ACC112 (cell line): ENCODE results near the gene TLR7.

Source experiments
- H2AFZ ChIP-seq: fragments of 200-600 bp; sonication (generic); one replicate; pipeline ENCODE4 v1.6.0; 2017; ENCODE audit warnings: antibody characterized with exemption, low read length; ENCODE audit not compliant: unreplicated experiment
- H3K27ac ChIP-seq: fragments of 200-600 bp; sonication (generic); 2 replicates; pipeline ENCODE4 v1.5.1; 2014; ENCODE audit warnings: low read depth, mild to moderate bottlenecking, antibody characterized with exemption, low read length, moderate library complexity
- H3K27me3 ChIP-seq: fragments of 200-600 bp; sonication (generic); 2 replicates; pipeline ENCODE4 v1.6.1; 2014; ENCODE audit warnings: mild to moderate bottlenecking, antibody characterized with exemption, low read length, moderate library complexity, mixed read lengths; ENCODE audit not compliant: insufficient read depth
- H3K36me3 ChIP-seq: fragments of 200-600 bp; sonication (generic); 2 replicates; pipeline ENCODE4 v1.6.1; 2016; ENCODE audit warnings: mild to moderate bottlenecking, antibody characterized with exemption, low read length, moderate library complexity, mixed read lengths; ENCODE audit not compliant: insufficient read depth
- H3K4me1 ChIP-seq: fragments of 200-600 bp; sonication (generic); one replicate; pipeline ENCODE4 v1.6.1; 2016; ENCODE audit warnings: low read length, mixed read lengths; ENCODE audit not compliant: insufficient read depth, unreplicated experiment, control insufficient read depth
- H3K4me3 ChIP-seq: fragments of 200-600 bp; sonication (generic); 2 replicates; pipeline ENCODE4 v1.5.1; 2014; ENCODE audit warnings: mild to moderate bottlenecking, low read depth, low read length
- H3K79me2 ChIP-seq: fragments of 200-600 bp; sonication (generic); one replicate; pipeline ENCODE4 v1.6.0; 2016; ENCODE audit warnings: low read length; ENCODE audit not compliant: control insufficient read depth, unreplicated experiment, insufficient read depth

The TLR7 gene

GRCh38 chrX:12866451-12867377 lies at the start of gene TLR7:
TLR7 (plus strand) TSS chrX:12867072; CDS start chrX:12867579, 507 bp downstream.
- Histone ChIP-seq H3K27me3 (0 out of 2 replicates have a peak, but pooled peaks cover 4% of the 10 kb centered on the region), H3K79me2 (no peaks in the 10 kb centered on the region), H3K4me3 (no peak within 1 kb of the TSS), H3K4me1 (no peaks in the 10 kb centered on the region), H3K36me3 (no peaks in the 10 kb centered on the region), H3K27ac (no peak within 1 kb of the TSS), H2AFZ (no peak within 1 kb of the TSS)

DNA sequence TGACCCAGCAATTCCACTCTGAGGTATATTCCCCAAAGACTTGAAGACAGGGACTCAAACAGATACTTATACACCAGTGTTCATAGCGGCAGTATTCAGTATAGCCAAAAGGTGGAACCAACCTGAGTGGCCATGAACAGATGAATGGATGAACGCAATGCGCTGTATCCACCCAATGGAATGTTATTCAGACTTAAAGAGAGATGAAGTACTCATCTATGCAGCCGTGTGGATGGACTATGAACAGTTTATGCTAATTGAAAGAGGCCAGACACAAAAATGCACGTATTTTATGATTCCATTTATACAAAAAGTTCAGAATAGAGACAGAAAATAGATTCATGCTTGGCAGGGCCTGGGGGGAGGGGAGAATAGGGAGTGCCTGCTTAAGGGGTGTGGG lies 49.3 kb upstream of the TLR7 start:
- H3K27ac ChIP-seq, result no peak overlapping the region
- peaks cover 12% of the 10 kb centered on the region; the same call in 1 of the 2 replicates for H3K36me3 ChIP-seq
- H3K27me3 ChIP-seq, result no peaks in the 10 kb centered on the region
- H3K4me3 ChIP-seq, result no peak overlapping the region
- H3K79me2 ChIP-seq, result no peaks in the 10 kb centered on the region
- H2AFZ ChIP-seq, result no peak overlapping the region
- H3K4me1 ChIP-seq, result no peaks in the 10 kb centered on the region

- Histone ChIP-seq H3K4me3 (no peak overlapping the region), H3K36me3 (peaks cover 13% of the 10 kb centered on the region; the same call in 1 of the 2 replicates), H3K4me1 (no peaks in the 10 kb centered on the region), H2AFZ (no peak overlapping the region), H3K79me2 (no peaks in the 10 kb centered on the region), H3K27ac (no peak overlapping the region), H3K27me3 (no peaks in the 10 kb centered on the region)
These were observed 47.6 kb upstream of the TLR7 start for GRCh38 chrX:12819222-12819621.

GRCh38 chrX:12820737-12821136 lies 46.1 kb upstream of the TLR7 start:
- Histone ChIP-seq H3K4me1 (peaks cover 4% of the 10 kb centered on the region), H3K27me3 (no peaks in the 10 kb centered on the region), H3K27ac (no peak overlapping the region), H2AFZ (no peak overlapping the region), H3K36me3 (peaks cover 21% of the 10 kb centered on the region; the same call in 1 of the 2 replicates), H3K4me3 (no peak overlapping the region), H3K79me2 (no peaks in the 10 kb centered on the region)

GRCh38 chrX:12824944-12825343 lies 41.9 kb upstream of the TLR7 start:
- Histone ChIP-seq H3K79me2 (no peaks in the 10 kb centered on the region), H3K27me3 (peaks cover 19% of the 10 kb centered on the region), H3K27ac (no peak overlapping the region), H3K4me1 (peaks cover 4% of the 10 kb centered on the region), H3K4me3 (no peak overlapping the region), H2AFZ (no peak overlapping the region), H3K36me3 (peaks cover 21% of the 10 kb centered on the region; the same call in 1 of the 2 replicates)

GRCh38 chrX:12825801-12826200 lies 41.1 kb upstream of the TLR7 start:
- peaks cover 4% of the 10 kb centered on the region for H3K4me1 ChIP-seq
- no peak overlapping the region for H3K4me3 ChIP-seq
- no peak overlapping the region for H2AFZ ChIP-seq
- H3K27ac ChIP-seq, result no peak overlapping the region
- peaks cover 16% of the 10 kb centered on the region; the same call in 1 of the 2 replicates for H3K36me3 ChIP-seq
- H3K27me3 ChIP-seq, result peaks cover 19% of the 10 kb centered on the region
- H3K79me2 ChIP-seq, result no peaks in the 10 kb centered on the region

- H3K36me3 ChIP-seq, result no peaks in the 10 kb centered on the region
- 0 out of 2 replicates have a peak, but pooled peaks cover 7% of the 10 kb centered on the region for H3K27me3 ChIP-seq
- H3K4me1 ChIP-seq, result no peaks in the 10 kb centered on the region
- H3K4me3 ChIP-seq, result no peak overlapping the region
- no peak overlapping the region for H2AFZ ChIP-seq
- no peaks in the 10 kb centered on the region for H3K79me2 ChIP-seq
- no peak overlapping the region for H3K27ac ChIP-seq
These were observed 23.7 kb upstream of the TLR7 start for GRCh38 chrX:12843061-12843667.

- Histone ChIP-seq H3K4me3 (no peak overlapping the region), H3K27me3 (0 out of 2 replicates have a peak, but pooled peaks cover 7% of the 10 kb centered on the region), H3K79me2 (no peaks in the 10 kb centered on the region), H3K36me3 (no peaks in the 10 kb centered on the region), H2AFZ (no peak overlapping the region), H3K4me1 (no peaks in the 10 kb centered on the region), H3K27ac (no peak overlapping the region)
These were observed 23.1 kb upstream of the TLR7 start for GRCh38 chrX:12843668-12844279.

GRCh38 chrX:12844319-12844718 lies 22.6 kb upstream of the TLR7 start:
- no peak overlapping the region for H3K4me3 ChIP-seq
- no peak overlapping the region for H3K27ac ChIP-seq
- H2AFZ ChIP-seq, result no peak overlapping the region
- H3K79me2 ChIP-seq, result no peaks in the 10 kb centered on the region
- no peaks in the 10 kb centered on the region for H3K36me3 ChIP-seq
- no peaks in the 10 kb centered on the region for H3K4me1 ChIP-seq
- 0 out of 2 replicates have a peak, but pooled peaks cover 7% of the 10 kb centered on the region for H3K27me3 ChIP-seq

DNA sequence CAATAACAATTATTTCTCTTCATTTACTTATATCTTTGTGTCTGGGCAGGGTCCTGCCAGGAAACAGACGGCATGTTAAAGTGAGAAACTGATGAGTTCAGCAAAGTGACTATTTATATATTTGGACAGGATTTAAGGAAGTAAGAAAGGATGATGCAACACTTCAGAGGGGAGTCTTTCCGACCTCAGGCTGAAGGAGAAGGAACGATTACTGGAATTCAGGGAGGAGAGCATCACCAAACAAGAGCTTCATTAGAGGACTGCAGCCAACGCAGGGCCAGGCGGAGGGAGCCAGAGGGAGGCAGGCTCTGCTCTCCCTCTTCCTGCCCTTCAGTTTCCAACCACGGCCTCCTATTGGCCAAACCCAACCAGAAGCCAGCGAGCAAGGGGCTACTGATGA lies 1.5 kb upstream of the TLR7 start:
- no peak overlapping the region for H3K4me3 ChIP-seq
- H2AFZ ChIP-seq, result no peak overlapping the region
- H3K36me3 ChIP-seq, result no peaks in the 10 kb centered on the region
- H3K79me2 ChIP-seq, result no peaks in the 10 kb centered on the region
- H3K27ac ChIP-seq, result no peak overlapping the region
- no peaks in the 10 kb centered on the region for H3K4me1 ChIP-seq
- 0 out of 2 replicates have a peak, but pooled peaks cover 4% of the 10 kb centered on the region for H3K27me3 ChIP-seq
